ENCODE measurements around the gene CNTRL. TPM values are rescaled to one million over a fixed set of nuclear protein-coding genes. Genes with fewer than 3 reads are reported as not detected.

Gene CNTRL
- total and polyA plus RNA-seq, 2 of the 8 experiments (the other 6 are each of a cell fraction or from before 2014, with no cell fraction given) = 5.1 to 13.9 TPM

DNA sequence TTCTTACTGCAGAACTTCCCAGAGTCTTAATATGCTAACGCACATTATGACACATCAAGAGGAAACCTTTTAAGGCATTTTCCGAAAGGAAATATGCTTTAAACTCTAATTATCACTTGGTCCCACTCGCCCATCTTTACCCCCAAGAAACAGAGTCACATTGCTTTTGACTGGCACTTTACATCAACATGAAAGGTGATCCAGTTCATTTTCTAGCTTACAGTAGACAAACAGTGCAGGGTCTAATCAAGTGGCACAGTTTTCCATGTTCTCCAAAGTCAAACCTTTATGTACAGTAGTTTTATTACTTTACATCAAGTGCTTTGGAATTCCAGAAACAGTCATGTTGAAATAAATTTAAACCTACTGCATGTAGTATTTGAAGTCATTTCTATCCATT lies 114.9 kb downstream of the CNTRL start:
- Histone ChIP-seq H2BK12ac (ENCODE audit: low read depth, low read length) (no peak overlapping the region), H3K56ac (replicated peaks; ENCODE audit: insufficient read length, low read depth, low read length) (no peak overlapping the region), H3K27ac (ENCODE audit: low read depth, low read length) (no peak overlapping the region), H3K4me3 (ENCODE audit: extremely low read depth in 1 of 4, insufficient read depth in 2 of 4, low read depth in 3 of 4, low read length in 4 of 4) (no peak overlapping the region), H3K9ac (replicated peaks in 1 of 4; ENCODE audit: extremely low read depth in 1 of 4, low read depth in 3 of 4, low read length in 3 of 4) (no peak overlapping the region), H3K23me2 (ENCODE audit: low read depth, low read length) (no peaks in the 10 kb centered on the region), H3K18ac (ENCODE audit: extremely low read depth, low read length) (no peak overlapping the region), H2AFZ (ENCODE audit: low read length) (no peak overlapping the region), H3K9me3 (ENCODE audit: insufficient read depth in 2 of 2, low read depth in 1 of 2, low read length in 1 of 2) (no peaks in the 10 kb centered on the region), H3K14ac (ENCODE audit: insufficient read length) (no peak overlapping the region), H3K79me2 (ENCODE audit: control insufficient read depth in 1 of 2, insufficient read depth in 2 of 2, low read length in 2 of 2) (peaks cover 0 to 60% of the 10 kb centered on the region in 2 experiments; a peak in 2 of 4 replicates), H4K8ac (ENCODE audit: extremely low read depth, insufficient read depth, low read length) (no peak overlapping the region), H4K20me1 (replicated peaks in 1 of 2; ENCODE audit: control insufficient read depth in 1 of 2, insufficient read depth in 2 of 2, low read length in 2 of 2) (peaks cover 0 to 4% of the 10 kb centered on the region in 2 experiments), H2AK5ac (ENCODE audit: low read depth, low read length) (no peak overlapping the region), H2BK5ac (ENCODE audit: low read depth, low read length) (no peak overlapping the region), H3K4me2 (ENCODE audit: insufficient read depth in 1 of 2, low read depth in 2 of 2, low read length in 2 of 2) (no peak overlapping the region), H2BK20ac (ENCODE audit: low read length) (no peak overlapping the region), H3K23ac (ENCODE audit: insufficient read length) (no peak overlapping the region), H2BK15ac (ENCODE audit: low read length) (no peak overlapping the region), H2BK120ac (replicated peaks; ENCODE audit: low read depth, low read length) (no peak overlapping the region), H3K79me1 (ENCODE audit: low read depth, low read length) (no peaks in the 10 kb centered on the region), H3K27me3 (replicated peaks in 1 of 4; ENCODE audit: control insufficient read depth in 3 of 4, extremely low read depth in 1 of 4, insufficient read depth in 3 of 4, low read length in 3 of 4) (no peaks in the 10 kb centered on the region), H3K36me3 (ENCODE audit: control insufficient read depth in 2 of 4, insufficient read depth in 4 of 4, low read length in 3 of 4) (peaks cover 0 to 3% (median 1%) of the 10 kb centered on the region in 4 experiments; a peak in 2 of 8 replicates), H4K5ac (ENCODE audit: insufficient read length, low read depth, low read length) (no peak overlapping the region), H3K4ac (replicated peaks; ENCODE audit: insufficient read length, low read depth, low read length) (no peak overlapping the region), H3K4me1 (replicated peaks in 1 of 4; ENCODE audit: control insufficient read depth in 3 of 4, insufficient read depth in 4 of 4, low read length in 3 of 4) (no peaks in the 10 kb centered on the region), H4K91ac (replicated peaks; ENCODE audit: insufficient read length, low read length) (no peak overlapping the region)
- FAIRE-seq (no peak), DNase-seq (ENCODE audit: low read depth in 1 of 2, low spot score in 2 of 2) (no peak)
- TF ChIP-seq GTF2F1 (IDR thresholded peaks at IDR 0.05; ENCODE audit: borderline replicate concordance, low read depth, low read length) (no peak), KDM5A (IDR thresholded peaks at IDR 0.05; ENCODE audit: low read length) (no peak), SP1 (IDR thresholded peaks at IDR 0.05; ENCODE audit: low read depth, low read length) (no peak), TCF12 (IDR thresholded peaks at IDR 0.05; ENCODE audit: low read depth, low read length) (no peak), RXRA (IDR thresholded peaks at IDR 0.05; ENCODE audit: insufficient read depth, low read depth, low read length) (no peak)
- TF ChIP-seq, protein P1, sequence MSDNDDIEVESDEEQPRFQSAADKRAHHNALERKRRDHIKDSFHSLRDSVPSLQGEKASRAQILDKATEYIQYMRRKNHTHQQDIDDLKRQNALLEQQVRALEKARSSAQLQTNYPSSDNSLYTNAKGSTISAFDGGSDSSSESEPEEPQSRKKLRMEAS (IDR thresholded peaks at IDR 0.05) = no peak
- CTCF ChIA-PET (ENCODE audit: partially characterized antibody) = interaction anchor here (0.7 to 0.8 kb wide), 2 partner anchors 10 to 12 kb away, joined by 3 to 4 read pairs; no protein-coding TSS in a partner anchor
- POLR2A ChIA-PET (ENCODE audit: partially characterized antibody) = no interaction called here
- WGBS, 2 experiments (ENCODE audit: extremely low coverage in 1 of 2, insufficient coverage in 1 of 2, insufficient read length in 1 of 2, insufficient replicate concordance in 2 of 2, low coverage in 1 of 2, low lambda C conversion rate in 2 of 2, missing lambda C conversion rate in 1 of 2) = 90% methylated on average over 3 of the region's 3 CpGs; no CpG with 5 or more reads in 1 of the 2 experiments
